ENCODE data around the gene MIER3.

MIER3 gene

GRCh38 chr5:56977822-56978221 lies 25.9 kb upstream of the MIER3 start:
- TF ChIP-seq CTCF (conservative IDR thresholded peaks at IDR 0.05; ENCODE audit: low read depth), result no peak
- POLR2A ChIA-PET (ENCODE audit: low non-redundant PET), result no interaction called here
- CTCF ChIA-PET, result no interaction called here
- no peak for DNase-seq (ENCODE audit: low spot score)
- no peak overlapping the region for H3K27ac ChIP-seq

GRCh38 chr5:56977021-56977420 lies 25.1 kb upstream of the MIER3 start:
- POLR2A ChIA-PET (ENCODE audit: low non-redundant PET), result no interaction called here
- no peak overlapping the region for H3K27ac ChIP-seq
- DNase-seq (ENCODE audit: low spot score), result no peak
- TF ChIP-seq CTCF (conservative IDR thresholded peaks at IDR 0.05; ENCODE audit: low read depth), result no peak
- CTCF ChIA-PET, result interaction anchor here (0.7 kb wide), 1 partner anchor 11 kb away, joined by 3 read pairs; no protein-coding TSS in a partner anchor

GRCh38 chr5:56974241-56974640 lies 22.3 kb upstream of the MIER3 start:
- CTCF ChIA-PET, result no interaction called here
- no peak for TF ChIP-seq CTCF (conservative IDR thresholded peaks at IDR 0.05; ENCODE audit: low read depth)
- POLR2A ChIA-PET (ENCODE audit: low non-redundant PET), result no interaction called here
- DNase-seq (ENCODE audit: low spot score), result no peak
- no peak overlapping the region for H3K27ac ChIP-seq

- no peak for TF ChIP-seq CTCF (conservative IDR thresholded peaks at IDR 0.05; ENCODE audit: low read depth)
- no peak for DNase-seq (ENCODE audit: low spot score)
- CTCF ChIA-PET, result interaction anchor here (0.6 to 0.9 kb wide), 2 partner anchors 321 to 526 kb away, joined by 3 to 6 read pairs; no protein-coding TSS in a partner anchor
- POLR2A ChIA-PET (ENCODE audit: low non-redundant PET), result no interaction called here
- H3K27ac ChIP-seq, result no peak overlapping the region
Observed at GRCh38 chr5:56973473-56973872, 21.6 kb upstream of the MIER3 start.

- CTCF ChIA-PET, result interaction anchor here (0.6 kb wide), 1 partner anchor 106 kb away, joined by 3 read pairs; no protein-coding TSS in a partner anchor
- DNase-seq (ENCODE audit: low spot score), result no peak
- POLR2A ChIA-PET (ENCODE audit: low non-redundant PET), result no interaction called here
- H3K27ac ChIP-seq, result no peak overlapping the region
- TF ChIP-seq CTCF (conservative IDR thresholded peaks at IDR 0.05; ENCODE audit: low read depth), result no peak
Observed at GRCh38 chr5:56971275-56971674, 19.4 kb upstream of the MIER3 start.

GRCh38 chr5:56964173-56964572 lies 12.2 kb upstream of the MIER3 start:
- no peak overlapping the region for H3K27ac ChIP-seq
- DNase-seq (ENCODE audit: low spot score), result no peak
- TF ChIP-seq CTCF (conservative IDR thresholded peaks at IDR 0.05; ENCODE audit: low read depth), result no peak
- ChIA-PET CTCF (interaction anchor here (0.6 kb wide), 2 partner anchors 98 to 136 kb away, joined by 3 read pairs; no protein-coding TSS in a partner anchor), POLR2A (ENCODE audit: low non-redundant PET) (no interaction called here)

GRCh38 chr5:56963246-56963645 lies 11.3 kb upstream of the MIER3 start:
- DNase-seq (ENCODE audit: low spot score), result no peak
- ChIA-PET CTCF (no interaction called here), POLR2A (ENCODE audit: low non-redundant PET) (no interaction called here)
- H3K27ac ChIP-seq, result no peak overlapping the region
- no peak for TF ChIP-seq CTCF (conservative IDR thresholded peaks at IDR 0.05; ENCODE audit: low read depth)

All from RWPE1 (cell line).